Adipose tissue (tissue), 3 donors: ENCODE data around the gene IL4R. TPM values are rescaled to one million over a fixed set of nuclear protein-coding genes. Genes with fewer than 3 reads are reported as not detected.

Source experiments
- H3K27ac ChIP-seq: one replicate; pipeline ENCODE4 v1.5.1; 2013; ENCODE audit warnings: low read depth, low read length
- WGBS, 3 donors: extraction: QIAGEN DNeasy Blood & Tissue Kit; methylation state at CpG; one replicate each; pipeline ENCODE4 v1.1.7; 2013; 5-methylcytosine and 5-hydroxymethylcytosine counted together
- polyA plus RNA-seq, 3 donors: library from polyadenylated mRNA; stranded (reverse); fragments of 200-250 nt; gene quantifications; one replicate each; pipeline ENCODE4 v1.2.3, GENCODE V29; 2013
- donor health status: healthy with polysubstance abuse.
- donor health status: Bipolar disorder and iron deficiency.
- donor health status: healthy.

The IL4R gene
- polyA plus RNA-seq, 3 donors: 13.5 to 49.3 (median 29.7) TPM

DNA sequence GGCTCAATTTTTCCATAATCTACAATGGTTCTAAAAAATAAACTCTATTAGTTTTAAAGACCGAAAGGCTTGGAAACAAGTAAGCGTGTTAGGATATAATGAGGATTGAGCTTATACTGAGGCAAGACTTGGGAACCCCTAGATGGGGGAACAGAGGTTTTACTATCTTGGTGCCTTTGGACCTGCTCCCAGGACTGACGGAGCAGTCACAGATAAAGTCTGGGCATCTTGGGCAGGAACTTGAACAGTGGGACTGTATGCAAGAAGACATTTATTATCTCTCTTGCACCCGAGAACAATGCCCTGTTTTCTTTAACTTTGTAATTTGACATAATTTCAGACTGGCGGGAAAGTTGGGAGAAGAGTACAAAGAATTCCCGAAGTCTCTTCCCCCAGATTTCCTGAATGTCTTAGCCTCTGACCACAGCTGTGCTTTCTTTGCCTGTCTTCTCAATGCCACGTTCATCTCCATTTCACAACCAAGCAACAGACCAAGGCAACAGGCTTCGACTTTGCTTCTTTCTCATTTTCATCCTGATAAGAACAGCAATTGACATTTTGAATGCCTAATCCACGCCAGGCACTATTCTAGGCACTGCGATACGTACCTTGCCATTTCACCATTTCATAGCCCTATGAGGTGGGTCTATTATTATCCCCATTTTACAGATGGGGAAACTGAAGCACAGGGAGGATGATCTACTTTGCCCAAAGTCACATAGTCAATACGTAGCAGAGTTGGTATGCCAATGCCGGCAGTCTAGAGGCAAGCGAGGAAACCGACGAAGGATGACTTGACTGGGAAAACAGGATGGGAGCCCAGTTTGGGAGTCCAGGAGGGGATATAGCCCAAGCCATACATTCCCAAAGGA, 3.0 kb upstream of the IL4R start:
- H3K27ac ChIP-seq: no peak overlapping the region
- 73 to 80% (median 76%) methylated on average over 16 of the region's 16 CpGs for WGBS, 3 donors

DNA sequence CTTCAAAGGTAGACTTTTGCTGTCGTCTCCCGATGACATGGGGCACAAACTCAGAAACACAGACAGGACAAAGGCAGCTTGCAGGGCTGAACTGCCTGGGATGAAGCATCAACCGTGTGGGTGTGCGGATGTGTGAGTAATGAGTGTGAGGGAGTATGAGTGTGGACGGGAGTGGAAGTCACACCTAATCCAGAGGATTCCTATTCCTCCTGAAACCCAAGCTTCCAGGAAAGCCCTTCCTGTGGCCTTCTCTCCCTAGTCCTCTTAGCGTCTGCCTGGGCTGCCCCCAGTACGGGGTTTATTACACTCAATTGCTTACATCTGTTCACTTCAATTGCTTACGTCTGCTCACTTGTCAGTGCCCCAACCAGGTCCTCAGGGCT, 2.3 kb upstream of the IL4R start:
- no peak overlapping the region for H3K27ac ChIP-seq
- 58 to 75% (median 59%) methylated on average over 8 of the region's 8 CpGs for WGBS, 3 donors

DNA sequence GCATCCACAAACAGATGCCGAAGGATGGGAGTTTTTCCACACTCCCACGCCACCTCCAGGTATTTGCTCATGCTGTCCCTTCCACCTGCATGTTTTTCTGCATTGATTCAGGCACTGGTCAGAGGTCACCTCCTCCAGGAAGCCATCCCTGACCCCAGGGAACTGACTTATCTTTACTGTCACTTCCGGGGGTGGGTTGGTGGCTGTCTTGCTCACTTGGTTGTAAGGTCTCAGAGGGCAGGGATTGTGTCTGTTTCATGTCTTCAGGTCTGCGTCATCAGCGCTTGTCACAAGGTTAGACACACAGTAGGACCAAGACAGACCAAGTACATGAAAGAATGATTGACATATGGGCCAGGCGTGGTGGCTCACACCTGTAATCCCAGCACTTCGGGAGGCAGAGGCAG, 1.9 kb upstream of the IL4R start:
- 66 to 91% (median 84%) methylated on average over 7 of the region's 7 CpGs for WGBS, 3 donors
- no peak overlapping the region for H3K27ac ChIP-seq

DNA sequence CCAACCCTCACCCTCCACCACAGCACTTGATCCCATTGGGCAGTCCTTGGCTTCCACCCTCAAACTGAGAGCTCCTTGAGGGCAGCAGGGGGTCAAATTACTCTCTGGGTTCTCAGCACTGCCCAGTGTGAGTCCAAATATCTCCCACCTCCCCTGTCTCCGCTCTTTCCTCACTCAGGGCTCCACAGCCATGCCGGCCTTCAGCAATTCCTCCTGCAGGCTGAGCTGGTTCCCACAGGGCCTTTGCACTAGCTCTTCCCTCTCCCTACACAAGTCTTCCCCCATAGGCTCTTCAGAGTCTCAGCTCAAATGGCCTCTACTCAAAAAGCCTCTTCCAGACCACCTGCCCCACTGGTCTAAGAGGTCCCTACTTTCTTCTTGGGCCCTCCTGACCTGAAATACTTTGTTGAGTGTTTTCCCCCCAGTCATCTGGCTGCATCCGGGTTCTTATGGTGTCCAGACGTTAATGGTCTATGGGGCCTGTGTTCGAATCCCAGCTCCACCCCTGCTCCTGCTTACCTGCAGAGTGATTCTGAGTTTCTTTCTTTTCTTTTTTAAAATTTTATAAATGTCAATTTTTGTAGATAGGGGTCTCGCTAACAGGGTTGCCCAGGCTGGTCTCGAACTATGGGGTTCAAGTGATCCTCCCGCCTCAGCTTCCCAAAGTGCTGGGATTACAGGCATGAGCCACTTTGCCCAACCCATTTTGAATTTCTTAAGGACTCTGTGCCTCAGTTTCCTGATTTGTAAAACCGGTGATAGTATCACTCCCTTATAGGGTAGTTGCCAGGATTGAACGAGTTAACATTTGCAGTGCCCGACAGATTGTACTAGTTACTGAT, 973 bp upstream of the IL4R start:
- no peak overlapping the region for H3K27ac ChIP-seq
- WGBS, 3 donors: 69 to 72% (median 71%) methylated on average over 11 of the region's 11 CpGs

DNA sequence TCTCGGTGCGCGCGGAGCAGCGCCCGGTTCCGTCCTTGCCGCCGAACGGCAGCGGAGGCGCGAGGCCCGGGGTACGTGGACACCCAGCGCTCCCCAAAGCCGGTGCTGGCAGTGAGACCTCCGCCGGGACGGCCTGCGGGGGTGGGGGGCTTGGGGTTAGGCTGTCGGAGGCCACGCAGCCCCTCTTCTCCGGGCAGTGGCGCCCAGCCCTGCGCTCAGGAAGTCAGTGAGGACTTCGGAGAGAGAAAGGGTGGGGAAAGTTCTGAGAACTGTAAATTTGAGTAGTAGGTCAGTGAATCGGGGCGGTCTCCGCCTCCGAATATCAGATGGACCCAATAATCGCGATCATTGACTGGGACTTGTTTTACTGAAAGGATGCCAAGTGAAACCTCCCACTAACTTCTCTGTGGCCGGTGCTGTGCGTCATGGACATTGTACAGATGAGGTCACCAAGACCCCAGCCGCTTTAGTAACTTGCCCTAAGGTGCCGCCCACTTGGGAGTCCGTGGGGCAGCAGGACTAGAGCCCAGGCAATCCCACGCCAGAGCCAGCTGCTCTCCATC, 468 bp downstream of the IL4R start:
- WGBS, 3 donors: 1% methylated on average over 32 to 39 of the region's 39 CpGs
- peak overlapping the region; percentile 98 for H3K27ac ChIP-seq

DNA sequence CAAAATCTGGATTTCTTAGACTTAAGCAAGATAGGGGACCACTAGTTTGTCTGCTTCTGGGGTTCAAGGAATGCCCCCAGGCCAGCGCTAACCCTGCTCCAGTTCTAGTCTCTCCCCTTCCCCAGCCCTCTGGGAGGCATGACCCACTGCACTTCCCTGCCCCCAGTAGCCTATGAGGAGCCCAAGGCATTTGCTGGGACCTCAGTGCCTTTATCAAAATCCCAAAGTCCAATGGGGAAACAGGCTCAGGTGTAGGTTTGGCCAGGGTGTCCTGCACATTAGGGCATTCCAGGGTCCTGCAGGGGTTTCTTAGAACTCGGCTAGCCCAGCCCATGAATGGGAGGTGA, 1.2 kb downstream of the IL4R start:
- H3K27ac ChIP-seq: peak overlapping the region; percentile 96
- WGBS, 3 donors: 73 to 86% (median 76%) methylated on average over 2 of the region's 2 CpGs

DNA sequence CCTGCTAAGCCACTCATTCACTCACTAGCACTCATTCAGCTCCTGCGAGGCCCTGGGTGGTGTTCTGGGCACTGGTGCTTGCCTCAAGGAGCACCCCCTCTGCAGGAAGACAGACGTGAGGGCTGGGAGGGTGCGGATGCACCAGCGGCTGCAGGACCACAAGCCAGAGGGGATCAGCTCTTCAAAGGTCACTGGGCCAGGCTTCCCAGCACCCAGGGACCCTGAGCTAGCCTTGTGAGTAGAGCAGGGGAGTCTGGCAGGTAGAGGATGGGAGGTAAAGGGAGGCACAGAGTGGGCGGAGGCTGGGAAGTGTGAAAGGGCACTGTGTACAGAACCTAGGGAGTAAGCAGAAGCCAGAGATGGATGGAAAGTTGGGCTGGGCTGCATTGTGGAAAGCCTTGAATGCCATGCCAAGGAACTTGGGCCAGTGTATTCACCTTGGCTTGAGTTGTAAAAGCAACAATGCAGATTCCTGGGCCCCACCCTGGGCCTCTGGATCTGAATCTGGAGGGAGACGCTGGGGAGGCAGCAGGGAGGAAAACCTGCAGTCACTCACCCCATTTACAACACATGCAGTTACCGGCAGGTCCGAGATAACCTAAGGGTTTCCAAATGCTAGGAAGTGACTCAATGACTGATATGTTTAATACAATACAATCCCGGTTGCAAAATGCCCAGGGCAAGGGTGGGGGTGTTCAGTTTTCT, 1.7 kb downstream of the IL4R start:
- H3K27ac ChIP-seq: peak overlapping the region; percentile 96
- 25 to 68% (median 29%) methylated on average over 9 of the region's 9 CpGs for WGBS, 3 donors

DNA sequence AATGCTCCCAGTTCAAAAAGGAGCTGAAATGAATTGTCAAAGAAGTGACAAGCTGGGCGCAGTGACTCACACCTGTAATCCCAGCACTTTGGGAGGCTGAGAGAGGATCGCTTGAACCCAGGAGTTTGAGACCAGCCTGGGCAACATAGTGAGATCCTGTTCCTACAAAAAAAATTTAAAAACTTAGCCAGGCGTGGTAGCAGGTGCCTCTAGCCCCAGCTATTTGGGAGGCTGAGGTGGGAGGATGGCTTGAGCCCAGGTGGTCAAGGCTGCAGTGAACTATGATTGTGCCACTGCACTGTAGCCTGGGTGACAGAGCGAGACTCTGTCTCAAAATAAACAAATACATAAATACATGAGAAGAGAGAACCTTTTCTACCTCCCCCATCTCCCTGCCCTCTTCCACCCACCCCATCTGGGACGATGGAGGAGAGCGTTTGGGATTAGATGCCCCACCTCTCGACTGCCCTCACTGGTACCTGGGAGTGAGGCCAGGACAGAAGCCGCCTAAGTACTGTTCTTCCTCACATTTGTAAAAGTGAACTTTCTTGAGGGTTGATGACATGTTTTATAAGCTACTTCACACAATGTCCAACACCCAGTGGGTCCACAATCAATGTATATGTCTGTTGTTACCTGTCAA, 2.4 kb downstream of the IL4R start:
- 63 to 72% (median 64%) methylated on average over 8 of the region's 8 CpGs for WGBS, 3 donors

DNA sequence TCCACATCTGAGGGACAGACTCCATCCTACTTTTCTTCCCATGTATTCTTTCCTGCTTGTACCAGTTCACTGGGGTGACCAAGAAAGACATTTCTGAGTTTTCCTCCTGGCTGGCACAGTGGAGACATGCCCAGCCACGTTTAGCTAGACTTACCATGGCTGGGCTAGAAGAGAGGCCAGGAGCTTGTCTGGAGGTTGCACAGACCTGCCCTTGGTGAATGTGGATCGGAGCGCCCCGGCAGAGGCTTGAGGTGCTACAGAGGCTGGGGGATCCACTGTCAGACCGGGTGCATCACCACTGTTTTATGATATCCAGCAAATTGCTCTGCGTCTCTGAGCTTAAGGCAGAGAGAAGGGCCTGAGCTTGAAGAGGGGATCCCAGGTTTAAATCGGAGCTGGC, 3.5 kb downstream of the IL4R start:
- 70 to 78% (median 73%) methylated on average over 7 of the region's 7 CpGs for WGBS, 3 donors
- H3K27ac ChIP-seq: peak overlapping the region; percentile 61

More for the DNA sequence above, 2.4 kb downstream of the IL4R start:
- peak overlapping the region; percentile 60 for H3K27ac ChIP-seq

DNA sequence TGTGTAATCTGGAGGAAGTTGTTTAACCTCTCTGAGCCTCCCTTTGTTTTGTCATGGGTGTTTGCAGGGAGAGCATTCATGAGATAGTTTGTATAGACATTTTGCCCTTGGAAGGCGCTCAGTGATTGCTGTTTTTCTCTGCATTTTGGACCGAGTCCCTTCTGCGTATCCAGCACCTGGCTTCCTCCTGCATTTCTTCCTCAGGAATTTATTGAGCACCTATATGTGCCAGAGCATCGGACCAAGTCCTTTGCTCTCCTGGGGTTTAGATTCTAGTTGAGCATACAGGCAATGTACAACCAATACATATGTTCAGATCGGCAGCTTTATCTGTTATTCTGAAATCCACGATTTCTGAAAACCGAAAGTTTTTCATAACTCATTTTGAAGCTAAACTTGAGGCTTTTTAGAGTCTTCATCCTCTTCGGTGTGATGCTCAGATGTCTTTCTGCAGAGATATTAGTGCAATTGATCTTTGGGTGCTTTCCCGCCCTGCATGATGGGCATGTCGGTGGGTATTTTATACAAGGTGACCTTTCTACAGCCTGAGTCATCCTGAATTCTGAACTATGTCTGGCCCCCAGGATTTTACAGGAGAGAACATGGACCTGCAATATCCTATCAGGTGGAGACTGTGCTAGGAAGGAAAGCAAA, 4.1 kb downstream of the IL4R start:
- WGBS, 3 donors: 82 to 89% (median 83%) methylated on average over 10 of the region's 10 CpGs

DNA sequence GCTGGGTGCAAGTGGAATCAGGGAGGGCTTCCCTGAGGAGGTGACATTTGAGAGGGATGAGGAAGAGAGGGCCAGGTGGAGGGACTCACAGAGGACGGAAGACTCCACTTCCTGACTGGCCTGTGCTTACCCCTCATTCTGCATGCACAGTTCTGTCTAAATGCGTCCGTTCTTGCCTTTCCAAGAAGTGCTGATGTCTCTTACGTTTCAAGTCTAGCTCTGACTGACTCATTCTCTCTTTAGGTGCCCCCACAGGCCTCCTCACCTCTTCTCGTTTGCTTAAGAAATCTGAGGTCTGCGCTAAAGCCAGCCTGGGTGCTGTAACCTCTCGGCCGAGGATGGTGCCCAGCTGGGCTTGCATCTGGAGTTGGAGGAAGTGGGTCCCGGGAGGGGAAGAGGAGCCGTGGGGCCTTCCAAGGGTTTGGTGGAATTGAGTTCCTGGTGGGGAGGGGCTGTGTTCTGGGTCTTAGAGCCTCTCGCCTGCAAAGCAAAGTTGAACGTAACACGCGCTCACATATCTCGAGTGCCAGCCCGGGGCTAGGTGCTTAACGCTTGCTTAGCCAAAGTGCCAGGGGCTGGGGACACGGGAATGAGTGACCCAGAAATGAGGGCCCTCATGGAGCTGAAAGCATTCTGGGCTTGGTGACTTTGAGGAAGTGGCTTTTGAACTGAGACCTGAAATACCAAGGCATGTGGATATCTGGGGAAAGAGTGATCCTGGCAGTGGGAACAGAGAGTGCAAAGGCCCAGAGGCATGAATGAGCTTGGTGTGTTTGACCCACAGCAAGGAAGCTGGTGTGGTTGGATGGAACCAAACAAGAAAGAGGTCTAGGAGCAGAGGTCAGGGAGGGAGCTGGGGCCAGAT, 4.8 kb downstream of the IL4R start:
- peak overlapping the region; percentile 66 for H3K27ac ChIP-seq
- 32 to 76% (median 42%) methylated on average over 18 of the region's 18 CpGs for WGBS, 3 donors

More for the DNA sequence above, 4.1 kb downstream of the IL4R start:
- peak overlapping the region; percentile 61 for H3K27ac ChIP-seq

DNA sequence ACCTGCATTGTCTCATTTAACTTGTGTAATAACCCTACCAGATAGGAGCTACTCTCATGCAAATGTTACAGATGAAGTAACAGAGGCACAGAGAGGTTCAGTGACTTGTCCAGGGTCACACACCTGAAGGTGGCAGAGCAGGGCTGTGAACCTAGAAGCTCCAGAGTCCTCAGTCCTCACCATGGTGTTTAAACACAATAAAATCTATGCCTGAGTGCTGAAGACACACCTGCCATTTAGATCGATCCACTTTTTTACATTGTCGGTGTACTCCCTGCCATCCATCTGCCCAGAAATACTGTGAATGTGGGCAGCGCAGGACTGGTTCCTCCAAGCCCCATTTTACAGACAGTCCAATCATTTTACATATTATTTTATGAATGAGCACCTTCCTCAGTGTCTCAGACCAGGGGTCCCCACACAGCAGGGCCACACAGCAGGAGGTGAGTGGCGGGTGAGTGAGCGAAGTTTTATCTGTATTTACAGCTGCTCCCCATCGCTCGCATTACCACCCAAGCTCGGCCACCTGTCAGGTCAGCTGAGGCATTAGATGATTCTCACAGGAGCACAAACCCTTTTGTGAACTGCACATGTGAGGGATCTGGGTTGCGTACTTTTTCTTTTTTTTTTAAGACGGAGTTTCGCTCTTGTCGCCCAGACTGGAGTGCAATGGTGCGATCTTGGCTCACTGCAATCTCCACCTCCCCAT, 5.6 kb downstream of the IL4R start:
- WGBS, 3 donors: 90 to 94% (median 90%) methylated on average over 13 of the region's 13 CpGs
- no peak overlapping the region for H3K27ac ChIP-seq

DNA sequence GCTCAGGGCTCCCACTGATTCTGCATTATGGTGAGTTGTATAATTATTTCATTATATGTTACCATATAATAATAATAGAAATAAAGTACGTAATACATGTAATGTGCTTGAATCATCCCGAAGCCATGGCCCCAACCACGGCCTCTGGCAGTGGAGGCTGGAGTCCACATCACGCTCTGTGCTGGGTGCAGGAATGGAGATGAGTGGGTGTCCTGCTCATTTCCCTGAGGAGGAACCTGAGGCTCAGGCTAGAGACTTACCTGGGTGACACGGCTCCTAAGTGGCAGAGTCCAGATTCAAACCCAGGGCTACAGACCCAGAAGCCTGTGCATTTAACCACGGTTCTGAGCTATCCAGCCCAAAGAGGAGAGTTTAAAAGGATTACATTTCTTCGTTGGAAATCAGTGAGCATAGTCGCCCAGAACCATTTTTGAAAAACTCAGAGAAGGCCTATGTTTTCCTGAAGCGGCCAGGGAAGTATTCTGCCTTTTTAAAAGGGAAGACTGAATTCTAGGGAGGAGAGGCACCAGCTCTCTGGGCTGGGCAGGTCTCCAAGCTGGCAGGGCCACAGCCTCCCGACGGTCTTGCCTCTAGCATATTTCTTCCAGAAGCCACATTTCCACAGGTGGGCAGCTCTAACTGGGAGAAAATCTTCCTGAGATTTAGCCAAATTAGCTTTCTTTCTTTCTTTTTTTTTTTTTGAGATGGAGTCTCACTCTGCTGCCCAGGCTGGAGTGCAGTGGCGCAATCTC, 6.7 kb downstream of the IL4R start:
- 81 to 86% (median 84%) methylated on average over 12 of the region's 12 CpGs for WGBS, 3 donors
- no peak overlapping the region for H3K27ac ChIP-seq

DNA sequence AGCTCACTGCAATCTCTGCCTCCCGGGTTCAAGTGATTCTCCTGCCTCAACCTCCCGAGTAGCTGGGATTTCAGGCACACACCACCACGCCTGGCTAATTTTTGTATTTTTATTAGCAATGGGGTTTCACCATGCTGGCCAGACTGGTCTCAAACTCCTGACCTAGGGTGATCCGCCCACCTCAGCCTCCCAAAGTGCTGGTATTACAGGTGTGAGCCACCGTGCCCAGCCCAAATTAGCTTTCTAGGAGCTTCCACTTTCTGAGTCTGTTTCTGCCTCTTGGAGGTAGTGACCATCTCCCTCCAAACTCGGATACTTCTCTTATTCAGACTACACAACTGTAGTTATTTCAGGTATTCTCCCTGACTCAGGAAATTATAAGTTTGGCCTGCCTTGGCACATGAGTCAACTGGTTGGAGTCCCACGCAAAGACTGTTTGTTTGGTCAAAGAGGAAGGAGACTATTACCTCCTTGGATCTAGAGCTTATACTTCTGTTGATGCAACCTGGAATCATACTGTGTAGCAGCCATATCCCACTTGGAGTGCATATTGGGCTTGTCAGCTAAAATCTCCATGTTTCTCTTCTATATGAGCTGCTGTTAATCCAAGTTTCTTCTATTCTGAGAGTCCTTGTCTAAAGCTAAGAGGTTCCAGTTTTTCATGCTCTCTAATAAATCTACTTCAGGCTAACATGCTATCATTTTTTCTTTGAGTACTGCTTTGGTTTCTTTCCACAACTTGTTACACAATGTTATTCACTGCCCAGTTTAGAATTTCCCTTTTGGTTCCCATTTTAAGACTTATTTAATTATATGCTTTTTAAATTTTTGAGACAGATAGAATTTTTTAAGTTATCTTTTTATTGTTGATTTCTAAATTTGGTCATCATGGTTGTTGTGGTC, 7.5 kb downstream of the IL4R start:
- no peak overlapping the region for H3K27ac ChIP-seq
- 84 to 92% (median 84%) methylated on average over 7 of the region's 7 CpGs for WGBS, 3 donors
